Measurements from ENCODE around the gene RSAD2. TPM values are rescaled to one million over a fixed set of nuclear protein-coding genes. Genes with fewer than 3 reads are reported as not detected.

RSAD2 gene
- total and polyA plus RNA-seq, 2 donors (not counting 1 experiment from before 2014, with no cell fraction given), result 0.81 to 1.5 TPM

DNA sequence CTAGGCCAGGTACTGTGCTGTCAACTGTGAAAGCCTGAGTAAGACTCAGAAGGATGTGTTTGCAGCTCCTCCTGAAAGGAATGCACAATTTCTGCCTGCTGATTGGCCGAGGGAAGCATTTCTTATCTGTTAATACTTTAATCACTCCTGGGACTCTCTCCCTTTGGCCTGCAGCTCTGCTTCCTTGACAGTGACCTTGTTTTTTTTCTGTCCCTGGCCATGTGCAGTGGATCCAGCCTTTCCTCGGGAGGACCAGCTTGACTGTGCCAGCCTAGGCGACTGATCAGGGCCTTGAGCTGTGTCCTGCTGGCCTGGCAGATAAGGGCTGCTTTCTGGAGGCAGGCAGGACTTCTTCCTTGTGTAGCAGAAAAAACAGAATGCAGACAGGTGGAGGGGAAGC is 49.6 kb downstream of the RSAD2 start:
- Mint-ChIP-seq H3K27ac (no peak overlapping the region), H3K4me1 (peaks cover 9% of the 10 kb centered on the region)
- H3K27me3 ChIP-seq (replicated peaks in 1 of 4; ENCODE audit: control extremely low read depth in 1 of 4, control insufficient read depth in 3 of 4, insufficient read depth in 4 of 4, low read length in 3 of 4), result no peaks in the 10 kb centered on the region

GRCh38 chr2:6927753-6928152 is 50.2 kb downstream of the RSAD2 start:
- peaks cover 4% of the 10 kb centered on the region for H3K9me3 Mint-ChIP-seq (ENCODE audit: insufficient read depth)
- intact Hi-C loops (cut with micrococcal nuclease), result no loop called here
- POLR2A ChIA-PET, result no interaction called here
- WGBS (ENCODE audit: insufficient coverage), result 90% methylated on average over 2 of the region's 3 CpGs
- TF ChIP-seq, protein P1, sequence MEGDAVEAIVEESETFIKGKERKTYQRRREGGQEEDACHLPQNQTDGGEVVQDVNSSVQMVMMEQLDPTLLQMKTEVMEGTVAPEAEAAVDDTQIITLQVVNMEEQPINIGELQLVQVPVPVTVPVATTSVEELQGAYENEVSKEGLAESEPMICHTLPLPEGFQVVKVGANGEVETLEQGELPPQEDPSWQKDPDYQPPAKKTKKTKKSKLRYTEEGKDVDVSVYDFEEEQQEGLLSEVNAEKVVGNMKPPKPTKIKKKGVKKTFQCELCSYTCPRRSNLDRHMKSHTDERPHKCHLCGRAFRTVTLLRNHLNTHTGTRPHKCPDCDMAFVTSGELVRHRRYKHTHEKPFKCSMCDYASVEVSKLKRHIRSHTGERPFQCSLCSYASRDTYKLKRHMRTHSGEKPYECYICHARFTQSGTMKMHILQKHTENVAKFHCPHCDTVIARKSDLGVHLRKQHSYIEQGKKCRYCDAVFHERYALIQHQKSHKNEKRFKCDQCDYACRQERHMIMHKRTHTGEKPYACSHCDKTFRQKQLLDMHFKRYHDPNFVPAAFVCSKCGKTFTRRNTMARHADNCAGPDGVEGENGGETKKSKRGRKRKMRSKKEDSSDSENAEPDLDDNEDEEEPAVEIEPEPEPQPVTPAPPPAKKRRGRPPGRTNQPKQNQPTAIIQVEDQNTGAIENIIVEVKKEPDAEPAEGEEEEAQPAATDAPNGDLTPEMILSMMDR (IDR thresholded peaks at IDR 0.05), result no peak
- TF ChIP-seq EZH2 (IDR thresholded peaks at IDR 0.05; ENCODE audit: borderline replicate concordance, insufficient read depth, low read depth, low read length, poor library complexity, severe bottlenecking), result no peak
- H3K4me1 Mint-ChIP-seq, result peaks cover 8% of the 10 kb centered on the region
- Histone ChIP-seq H3K79me2 (ENCODE audit: control insufficient read depth, insufficient read depth, low read length) (peaks cover 4% of the 10 kb centered on the region), H3K36me3 (replicated peaks in 1 of 2; ENCODE audit: control extremely low read depth in 1 of 2, control insufficient read depth in 1 of 2, extremely low read depth in 1 of 2, insufficient read depth in 2 of 2, low read length in 1 of 2) (no peaks in the 10 kb centered on the region), H3K9ac (ENCODE audit: low read length) (no peak overlapping the region), H3K27ac (ENCODE audit: low read length in 2 of 2) (no peak overlapping the region), H3K4me1 (ENCODE audit: control insufficient read depth in 2 of 2, insufficient read depth in 2 of 2, low read length in 2 of 2) (peaks cover 0 to 4% of the 10 kb centered on the region in 2 donors), H3K27me3 (replicated peaks in 1 of 4; ENCODE audit: control extremely low read depth in 1 of 4, control insufficient read depth in 3 of 4, insufficient read depth in 4 of 4, low read length in 3 of 4) (no peaks in the 10 kb centered on the region), H4K20me1 (ENCODE audit: control insufficient read depth, insufficient read depth, low read length, poor library complexity, severe bottlenecking) (no peaks in the 10 kb centered on the region), H3K4me3 (ENCODE audit: control extremely low read depth in 1 of 5, extremely low read depth in 1 of 5, insufficient read depth in 1 of 5, low read depth in 2 of 5, low read length in 4 of 5) (no peak overlapping the region), H2AFZ (ENCODE audit: insufficient read depth, low read depth, low read length, poor library complexity, severe bottlenecking) (no peak overlapping the region), H3K9me3 (ENCODE audit: control extremely low read depth in 1 of 3, control insufficient read depth in 2 of 3, insufficient read depth in 1 of 3, low read length in 2 of 3) (peaks cover 0 to 10% (median 0%) of the 10 kb centered on the region in 3 donors), H3K4me2 (replicated peaks; ENCODE audit: low read depth, low read length, poor library complexity, severe bottlenecking) (no peak overlapping the region)
- no peak overlapping the region for H3K27ac Mint-ChIP-seq
- DNase-seq (no peak), ATAC-seq (ENCODE audit: low read depth) (no peak)
- CTCF ChIA-PET, result interaction anchor here (0.7 kb wide), 1 partner anchor 11 kb away, joined by 3 read pairs; no protein-coding TSS in a partner anchor
- H3K27me3 Mint-ChIP-seq, result no peaks in the 10 kb centered on the region
- no peak overlapping the region for H3K4me3 Mint-ChIP-seq

More for the DNA sequence above, 49.6 kb downstream of the RSAD2 start:
- Histone ChIP-seq H3K27ac (ENCODE audit: low read length in 2 of 2) (no peak overlapping the region), H3K4me1 (ENCODE audit: control insufficient read depth in 2 of 2, insufficient read depth in 2 of 2, low read length in 2 of 2) (peaks cover 0 to 4% of the 10 kb centered on the region in 2 donors), H3K9me3 (ENCODE audit: control extremely low read depth in 1 of 3, control insufficient read depth in 2 of 3, insufficient read depth in 1 of 3, low read length in 2 of 3) (peaks cover 0 to 10% (median 0%) of the 10 kb centered on the region in 3 donors), H3K9ac (ENCODE audit: low read length) (no peak overlapping the region), H3K4me2 (replicated peaks; ENCODE audit: low read depth, low read length, poor library complexity, severe bottlenecking) (no peak overlapping the region), H3K79me2 (ENCODE audit: control insufficient read depth, insufficient read depth, low read length) (peaks cover 4% of the 10 kb centered on the region), H2AFZ (ENCODE audit: insufficient read depth, low read depth, low read length, poor library complexity, severe bottlenecking) (no peak overlapping the region), H4K20me1 (ENCODE audit: control insufficient read depth, insufficient read depth, low read length, poor library complexity, severe bottlenecking) (no peaks in the 10 kb centered on the region), H3K4me3 (ENCODE audit: control extremely low read depth in 1 of 5, extremely low read depth in 1 of 5, insufficient read depth in 1 of 5, low read depth in 2 of 5, low read length in 4 of 5) (no peak overlapping the region), H3K36me3 (replicated peaks in 1 of 2; ENCODE audit: control extremely low read depth in 1 of 2, control insufficient read depth in 1 of 2, extremely low read depth in 1 of 2, insufficient read depth in 2 of 2, low read length in 1 of 2) (no peaks in the 10 kb centered on the region)
- Mint-ChIP-seq H3K9me3 (ENCODE audit: insufficient read depth) (peaks cover 4% of the 10 kb centered on the region), H3K27me3 (no peaks in the 10 kb centered on the region), H3K4me3 (no peak overlapping the region)
- intact Hi-C loops (cut with micrococcal nuclease), result no loop called here
- TF ChIP-seq, protein P1 (IDR thresholded peaks at IDR 0.05), result no peak
- no peak for TF ChIP-seq EZH2 (IDR thresholded peaks at IDR 0.05; ENCODE audit: borderline replicate concordance, insufficient read depth, low read depth, low read length, poor library complexity, severe bottlenecking)
- ChIA-PET POLR2A (no interaction called here), CTCF (no interaction called here)
- DNase-seq, result no peak
- WGBS (ENCODE audit: insufficient coverage), result 81% methylated on average over 2 of the region's 3 CpGs
- ATAC-seq (ENCODE audit: low read depth), result no peak
